ENCODE data around the gene MEIKIN. TPM values are rescaled to one million over a fixed set of nuclear protein-coding genes. Genes with fewer than 3 reads are reported as not detected.

Gene MEIKIN
- total and polyA plus RNA-seq, 2 of the 13 experiments (the other 11 are each of a cell fraction or from before 2014, with no cell fraction given) = not detected

GRCh38 chr5:131994533-131995226, 49.2 kb upstream of the MEIKIN start (continued):
- TF ChIP-seq AFF4 (CRISPR knock-in tag; IDR thresholded peaks at IDR 0.05) (no peak), ZNF451 (CRISPR knock-in tag; IDR thresholded peaks at IDR 0.05) (no peak), ZNF691 (CRISPR knock-in tag; IDR thresholded peaks at IDR 0.05; ENCODE audit: borderline replicate concordance, low read depth) (peak; percentile 50; the same call in 1 of the 2 replicates), ZFY (CRISPR knock-in tag; IDR thresholded peaks at IDR 0.05) (peak; percentile 59), RCOR2 (CRISPR knock-in tag; IDR thresholded peaks at IDR 0.05) (0 out of 2 replicates have a peak, but pooled peaks have one; percentile 28), SOX13 (IDR thresholded peaks at IDR 0.05) (no peak), SOX13 (CRISPR knock-in tag; conservative IDR thresholded peaks at IDR 0.05 in 1 of 2, IDR thresholded peaks at IDR 0.05 in 1 of 2) (peak in 1 of 2 experiments; percentile 59; a peak in 2 of 4 replicates), ZBTB21 (CRISPR knock-in tag; IDR thresholded peaks at IDR 0.05) (no peak), HNF1B (CRISPR knock-in tag; IDR thresholded peaks at IDR 0.05) (no peak), MXD4 (CRISPR knock-in tag; IDR thresholded peaks at IDR 0.05) (0 out of 2 replicates have a peak, but pooled peaks have one; percentile 38), ZNF607 (CRISPR knock-in tag; IDR thresholded peaks at IDR 0.05; ENCODE audit: borderline replicate concordance) (no peak), CREM (IDR thresholded peaks at IDR 0.05) (no peak), CREM (CRISPR knock-in tag; IDR thresholded peaks at IDR 0.05) (no peak), SMAD3 (CRISPR knock-in tag; IDR thresholded peaks at IDR 0.05) (no peak), ZNF407 (CRISPR knock-in tag; IDR thresholded peaks at IDR 0.05; ENCODE audit: not compliant biosample characterization) (no peak)
